ENCODE measurements around the gene ZNF319. TPM values are rescaled to one million over a fixed set of nuclear protein-coding genes. Genes with fewer than 3 reads are reported as not detected.

The ZNF319 gene
- total RNA-seq, 1 donor from 2014 or later: 11.5 TPM

DNA sequence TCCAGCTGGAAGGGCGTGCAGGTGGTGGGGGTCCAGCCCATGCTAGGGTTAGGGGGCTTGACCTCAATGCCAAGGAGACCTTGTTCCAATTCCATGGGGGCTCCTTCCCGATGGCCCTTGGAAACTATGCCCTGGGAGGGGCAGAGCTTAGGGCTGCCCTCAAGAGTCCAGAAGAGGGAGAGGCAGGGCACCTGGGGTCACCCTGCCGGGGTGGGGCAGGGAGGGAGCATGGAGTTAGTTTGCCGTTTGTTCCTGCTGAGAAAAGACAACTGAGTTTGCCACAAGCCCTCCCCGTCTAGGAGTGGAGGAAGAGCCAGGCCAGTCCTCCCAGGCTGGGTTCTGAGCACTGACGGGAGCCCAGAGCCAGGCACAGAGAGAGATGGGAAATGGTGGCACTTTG is 46.5 kb upstream of the ZNF319 start:
- H3K36me3 Mint-ChIP-seq (ENCODE audit: low read depth, unreplicated experiment): peaks cover 2% of the 10 kb centered on the region
- H3K27me3 Mint-ChIP-seq (ENCODE audit: low read depth, unreplicated experiment): no peaks in the 10 kb centered on the region
- no peak for DNase-seq (ENCODE audit: low read depth)
- Histone ChIP-seq H3K79me2 (ENCODE audit: insufficient read depth, low read length) (no peaks in the 10 kb centered on the region), H3K4me1 (ENCODE audit: insufficient read depth, low read length) (no peaks in the 10 kb centered on the region), H3K9me3 (ENCODE audit: insufficient read depth, low read depth, low read length) (no peaks in the 10 kb centered on the region), H3K27me3 (ENCODE audit: insufficient read depth, low read length) (no peaks in the 10 kb centered on the region), H3K36me3 (ENCODE audit: insufficient read depth, low read length) (no peaks in the 10 kb centered on the region), H3K27ac (ENCODE audit: low read depth, low read length) (no peak overlapping the region), H4K20me1 (ENCODE audit: insufficient read depth, low read length) (no peaks in the 10 kb centered on the region), H3K9ac (ENCODE audit: low read length) (no peak overlapping the region), H2AFZ (ENCODE audit: low read depth, low read length) (no peak overlapping the region), H3K4me3 (ENCODE audit: insufficient read depth, low read depth, low read length) (no peak overlapping the region), H3K4me2 (ENCODE audit: low read length) (no peak overlapping the region)
- no peaks in the 10 kb centered on the region for H3K4me1 Mint-ChIP-seq (ENCODE audit: low read depth, unreplicated experiment)
- H3K27ac Mint-ChIP-seq (ENCODE audit: unreplicated experiment): no peak overlapping the region
- H3K4me3 Mint-ChIP-seq (ENCODE audit: unreplicated experiment): no peak overlapping the region
- FAIRE-seq: no peak
- H3K9me3 Mint-ChIP-seq (ENCODE audit: unreplicated experiment): no peaks in the 10 kb centered on the region
- TF ChIP-seq EZH2 (IDR thresholded peaks at IDR 0.05; ENCODE audit: insufficient read depth, low read length) (no peak), CTCF (IDR thresholded peaks at IDR 0.05; ENCODE audit: insufficient read depth, low read depth, low read length) (no peak)

DNA sequence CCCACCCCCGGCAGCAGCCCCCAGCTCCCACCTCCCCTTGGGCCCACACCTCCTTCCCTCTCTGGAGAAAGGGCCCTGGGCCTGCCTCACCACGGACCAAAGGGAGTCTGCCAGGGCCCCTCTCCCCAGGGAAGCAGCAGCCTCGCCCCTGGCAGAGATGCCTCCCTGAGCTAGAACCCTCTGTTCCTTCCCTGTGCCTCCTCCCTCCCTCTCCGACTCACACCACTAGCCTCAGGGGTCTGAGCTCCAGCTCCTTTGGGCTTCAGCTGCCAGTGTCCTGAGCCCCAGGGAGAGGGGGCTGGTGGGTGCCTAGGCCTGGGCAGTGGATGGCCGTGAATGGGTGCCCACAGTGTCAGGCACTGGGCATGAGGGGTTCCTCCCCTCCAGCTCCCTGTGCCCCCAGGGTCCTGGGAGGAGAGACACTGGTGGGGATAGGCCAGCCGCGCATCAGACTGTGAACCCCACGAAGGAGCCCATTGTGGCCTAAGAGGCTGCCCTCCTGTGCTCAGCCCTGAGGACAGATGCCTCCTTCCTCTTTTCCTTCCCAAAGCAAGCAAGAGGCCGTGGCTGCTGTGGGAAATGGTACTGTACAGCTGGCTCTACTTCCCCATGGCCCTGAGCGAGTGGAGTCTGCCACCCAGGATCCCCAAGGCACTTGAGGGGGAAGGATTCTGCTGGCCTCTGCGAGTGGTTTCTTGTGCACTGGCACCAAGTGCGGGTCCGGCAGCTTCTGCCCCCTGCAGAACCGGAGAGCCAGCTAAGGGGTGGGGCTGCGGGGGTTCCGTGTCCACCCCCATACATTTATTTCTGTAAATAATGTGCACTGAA is 45.8 kb upstream of the ZNF319 start:
- no peak overlapping the region for H3K4me3 ChIP-seq (ENCODE audit: insufficient read depth, low read depth, low read length)
- no peak overlapping the region for H3K4me2 ChIP-seq (ENCODE audit: low read length)
- no peaks in the 10 kb centered on the region for H3K4me1 Mint-ChIP-seq (ENCODE audit: low read depth, unreplicated experiment)
- no peak overlapping the region for H2AFZ ChIP-seq (ENCODE audit: low read depth, low read length)
- no peaks in the 10 kb centered on the region for H3K27me3 Mint-ChIP-seq (ENCODE audit: low read depth, unreplicated experiment)
- H3K9ac ChIP-seq (ENCODE audit: low read length): no peak overlapping the region
- no peaks in the 10 kb centered on the region for H4K20me1 ChIP-seq (ENCODE audit: insufficient read depth, low read length)
- H3K27me3 ChIP-seq (ENCODE audit: insufficient read depth, low read length): no peaks in the 10 kb centered on the region
- H3K4me1 ChIP-seq (ENCODE audit: insufficient read depth, low read length): no peaks in the 10 kb centered on the region
- peaks cover 2% of the 10 kb centered on the region for H3K36me3 Mint-ChIP-seq (ENCODE audit: low read depth, unreplicated experiment)
- H3K27ac ChIP-seq (ENCODE audit: low read depth, low read length): no peak overlapping the region
- DNase-seq (ENCODE audit: low read depth) (no peak), FAIRE-seq (no peak)
- H3K36me3 ChIP-seq (ENCODE audit: insufficient read depth, low read length): no peaks in the 10 kb centered on the region
- TF ChIP-seq EZH2 (IDR thresholded peaks at IDR 0.05; ENCODE audit: insufficient read depth, low read length): no peak
- no peak for TF ChIP-seq CTCF (IDR thresholded peaks at IDR 0.05; ENCODE audit: insufficient read depth, low read depth, low read length)
- H3K4me3 Mint-ChIP-seq (ENCODE audit: unreplicated experiment): no peak overlapping the region
- H3K27ac Mint-ChIP-seq (ENCODE audit: unreplicated experiment): no peak overlapping the region
- no peaks in the 10 kb centered on the region for H3K9me3 ChIP-seq (ENCODE audit: insufficient read depth, low read depth, low read length)
- no peaks in the 10 kb centered on the region for H3K9me3 Mint-ChIP-seq (ENCODE audit: unreplicated experiment)
- H3K79me2 ChIP-seq (ENCODE audit: insufficient read depth, low read length): no peaks in the 10 kb centered on the region

DNA sequence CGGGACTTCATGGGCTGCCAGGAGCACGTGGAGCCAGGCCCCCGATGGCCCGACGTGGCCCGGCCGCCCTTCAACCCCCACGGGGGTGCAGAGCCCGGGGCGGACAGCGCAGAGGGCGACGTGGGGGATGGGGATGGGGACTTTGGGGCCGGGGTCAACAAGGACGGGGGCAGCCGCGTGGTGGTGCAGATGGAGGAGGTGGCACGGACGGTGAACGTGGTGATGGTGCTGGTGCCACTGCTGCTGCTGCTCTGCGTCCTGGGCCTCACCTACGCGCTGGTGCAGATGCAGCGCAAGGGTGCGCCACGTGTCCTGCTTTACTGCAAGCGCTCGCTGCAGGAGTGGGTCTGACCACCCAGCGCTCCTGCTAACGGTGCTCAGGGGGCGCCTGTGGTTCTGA is 44.6 kb upstream of the ZNF319 start:
- no peak for FAIRE-seq
- H3K27ac Mint-ChIP-seq (ENCODE audit: unreplicated experiment): no peak overlapping the region
- no peak overlapping the region for H3K4me2 ChIP-seq (ENCODE audit: low read length)
- H3K9ac ChIP-seq (ENCODE audit: low read length): no peak overlapping the region
- no peaks in the 10 kb centered on the region for H3K79me2 ChIP-seq (ENCODE audit: insufficient read depth, low read length)
- H3K27ac ChIP-seq (ENCODE audit: low read depth, low read length): no peak overlapping the region
- no peaks in the 10 kb centered on the region for H3K9me3 ChIP-seq (ENCODE audit: insufficient read depth, low read depth, low read length)
- H3K9me3 Mint-ChIP-seq (ENCODE audit: unreplicated experiment): no peaks in the 10 kb centered on the region
- H3K27me3 ChIP-seq (ENCODE audit: insufficient read depth, low read length): no peaks in the 10 kb centered on the region
- H3K27me3 Mint-ChIP-seq (ENCODE audit: low read depth, unreplicated experiment): no peaks in the 10 kb centered on the region
- H3K4me3 ChIP-seq (ENCODE audit: insufficient read depth, low read depth, low read length): no peak overlapping the region
- peaks cover 2% of the 10 kb centered on the region for H3K36me3 Mint-ChIP-seq (ENCODE audit: low read depth, unreplicated experiment)
- no peak for DNase-seq (ENCODE audit: low read depth)
- H3K36me3 ChIP-seq (ENCODE audit: insufficient read depth, low read length): no peaks in the 10 kb centered on the region
- H3K4me1 ChIP-seq (ENCODE audit: insufficient read depth, low read length): no peaks in the 10 kb centered on the region
- TF ChIP-seq EZH2 (IDR thresholded peaks at IDR 0.05; ENCODE audit: insufficient read depth, low read length): no peak
- TF ChIP-seq CTCF (IDR thresholded peaks at IDR 0.05; ENCODE audit: insufficient read depth, low read depth, low read length): no peak
- no peaks in the 10 kb centered on the region for H4K20me1 ChIP-seq (ENCODE audit: insufficient read depth, low read length)
- H3K4me3 Mint-ChIP-seq (ENCODE audit: unreplicated experiment): no peak overlapping the region
- no peaks in the 10 kb centered on the region for H3K4me1 Mint-ChIP-seq (ENCODE audit: low read depth, unreplicated experiment)
- no peak overlapping the region for H2AFZ ChIP-seq (ENCODE audit: low read depth, low read length)

All from astrocyte (in vitro differentiated cells and primary cell).